ENCODE measurements around the gene POLDIP2.

DNA sequence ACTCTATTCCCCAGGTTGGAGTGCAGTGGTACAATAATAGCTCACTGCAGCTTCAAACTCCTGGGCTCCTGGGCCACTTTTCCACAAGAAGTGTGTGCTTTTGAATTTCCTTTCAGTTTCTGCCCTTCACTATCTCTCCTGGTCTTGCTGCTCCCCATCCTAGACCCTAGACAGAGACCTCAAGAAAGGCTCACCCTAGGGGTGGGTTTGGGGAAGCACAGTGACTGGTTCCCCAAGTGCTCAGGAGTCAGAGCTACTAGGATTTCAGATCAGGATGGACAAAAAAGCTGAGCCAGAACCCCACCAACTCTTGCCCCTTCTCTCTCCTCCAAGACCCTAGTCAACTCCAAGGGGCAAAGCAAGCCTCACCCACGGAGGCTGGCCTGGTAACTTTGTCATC lies 9.3 kb upstream of the POLDIP2 start:
- TF ChIP-seq CTCF (IDR thresholded peaks at IDR 0.05) (no peak), POLR2AphosphoS5 (IDR thresholded peaks at IDR 0.05) (no peak), POLR2A (IDR thresholded peaks at IDR 0.05) (no peak), EP300 (IDR thresholded peaks at IDR 0.05) (no peak)

Measured in upper lobe of left lung (tissue), 4 donors.